NCI-H2081 (cell line): Measurements from ENCODE around the gene AP5S1.
"Not testable (repeated sequence)": the region's sequence is repeated elsewhere in the genome, so short reads cannot be mapped to it uniquely, and the experiment has no call there.

ENCODE experiments used
- DNase-seq, 2 experiments: peaks; one replicate each; lab custom pipeline; 2025; lab: John Stamatoyannopoulos, UW

The AP5S1 gene

GRCh38 chr20:3843990-3844619 is 23.8 kb downstream of the AP5S1 start:
- DNase-seq, result not testable (repeated sequence)

- no peak for DNase-seq
Observed at GRCh38 chr20:3846378-3846739, 26.0 kb downstream of the AP5S1 start.

DNA sequence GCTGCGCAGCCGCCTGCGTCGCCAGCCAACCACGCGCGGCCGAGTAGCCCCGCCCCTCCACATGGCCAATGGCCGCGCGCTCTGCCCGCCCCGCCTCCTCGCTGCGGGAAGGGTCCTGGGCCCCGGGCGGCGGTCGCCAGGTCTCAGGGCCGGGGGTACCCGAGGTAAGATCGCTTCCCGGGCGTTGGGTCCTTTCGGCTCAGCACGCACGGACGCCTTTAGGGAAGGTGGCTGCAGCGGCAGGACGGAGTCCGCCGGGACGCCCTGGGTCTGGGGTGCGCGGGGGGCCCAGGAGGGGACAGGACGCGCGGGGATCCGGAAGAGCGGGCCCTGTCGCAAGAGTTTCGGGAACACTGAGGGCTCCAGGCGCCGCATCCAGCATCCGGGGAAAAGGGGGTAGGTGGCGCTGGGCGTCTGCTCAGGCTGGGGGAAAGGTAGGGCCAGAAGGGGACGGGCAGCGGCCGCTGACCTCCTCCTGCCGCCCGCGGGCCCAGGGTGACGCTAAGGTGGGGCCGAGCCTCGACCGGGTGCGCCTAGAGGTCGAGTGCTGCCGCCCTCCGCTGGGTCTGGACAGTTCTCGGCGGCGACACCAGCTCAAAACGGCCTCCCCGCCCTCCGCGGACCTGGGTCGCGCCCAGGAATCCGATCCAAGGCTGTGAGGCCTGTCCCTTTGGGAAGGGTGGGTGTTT is 26.5 kb downstream of the AP5S1 start, which contains the start of gene MAVS:
MAVS (plus strand) TSS at position 95 of the 689 bp plus-strand sequence. CDS start 7,791 bp downstream, outside the sequence.
- DNase-seq, result peak; percentile 83 to 84

DNA sequence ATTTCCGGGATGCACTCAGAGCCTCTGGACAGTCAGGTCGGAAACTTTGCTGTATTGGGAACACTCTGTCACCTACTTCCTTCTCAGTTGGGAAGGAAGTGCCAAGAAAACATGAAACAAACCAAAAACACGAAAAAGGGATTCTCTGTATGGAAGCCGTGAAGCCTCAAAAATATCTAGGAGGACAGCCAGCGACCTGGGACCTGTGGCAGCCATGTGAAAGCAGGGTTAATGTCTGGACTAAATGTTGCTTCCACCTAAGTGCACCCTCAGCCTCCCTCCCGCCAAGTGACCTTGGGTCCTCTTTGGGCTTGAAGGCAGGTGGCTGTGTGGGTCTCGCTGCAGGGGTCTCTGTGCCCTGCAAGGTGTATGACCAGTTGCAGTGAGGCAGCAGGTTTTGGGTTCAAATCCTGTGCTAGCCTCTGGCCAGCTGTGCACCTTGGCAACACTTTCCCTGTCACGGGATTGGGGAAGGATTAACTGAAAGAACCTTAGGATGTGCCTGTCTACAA is 27.1 kb downstream of the AP5S1 start:
- no peak for DNase-seq

DNA sequence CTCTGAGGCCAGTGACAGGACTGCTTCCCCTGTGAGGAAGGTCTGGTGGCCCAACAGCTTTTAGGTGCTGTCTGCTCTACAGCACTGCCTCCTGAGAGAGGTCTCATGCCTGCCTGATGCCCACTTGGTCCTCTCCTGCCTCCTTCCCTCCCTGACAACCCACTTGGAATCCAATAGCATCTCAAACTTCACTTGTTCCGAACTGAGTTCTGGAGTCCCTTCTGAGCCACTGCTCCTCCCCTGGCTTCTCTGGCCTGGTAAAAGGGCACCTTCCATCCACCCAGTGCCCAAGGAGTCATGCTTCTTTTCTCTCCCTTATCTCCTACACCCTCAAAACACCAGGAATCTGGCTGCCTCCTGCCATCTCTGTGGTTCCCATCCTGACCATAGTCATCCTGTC is 28.2 kb downstream of the AP5S1 start:
- DNase-seq, result no peak

DNA sequence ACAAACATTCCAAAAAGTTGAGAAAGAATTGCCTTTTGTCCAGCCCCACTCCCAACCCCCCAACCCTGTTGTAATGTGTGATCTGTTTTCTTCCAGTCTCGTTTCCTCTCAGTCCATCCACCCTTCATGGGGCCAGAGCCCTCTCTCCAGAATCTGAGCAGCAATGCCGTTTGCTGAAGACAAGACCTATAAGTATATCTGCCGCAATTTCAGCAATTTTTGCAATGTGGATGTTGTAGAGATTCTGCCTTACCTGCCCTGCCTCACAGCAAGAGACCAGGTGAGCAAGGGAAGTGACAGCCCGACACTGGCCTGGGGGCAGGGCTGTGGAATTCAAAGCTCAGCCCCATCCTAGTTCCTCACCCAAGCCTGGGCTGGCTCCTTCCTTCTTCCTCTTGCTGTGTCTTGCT is 34.1 kb downstream of the AP5S1 start:
- DNase-seq, result no peak

DNA sequence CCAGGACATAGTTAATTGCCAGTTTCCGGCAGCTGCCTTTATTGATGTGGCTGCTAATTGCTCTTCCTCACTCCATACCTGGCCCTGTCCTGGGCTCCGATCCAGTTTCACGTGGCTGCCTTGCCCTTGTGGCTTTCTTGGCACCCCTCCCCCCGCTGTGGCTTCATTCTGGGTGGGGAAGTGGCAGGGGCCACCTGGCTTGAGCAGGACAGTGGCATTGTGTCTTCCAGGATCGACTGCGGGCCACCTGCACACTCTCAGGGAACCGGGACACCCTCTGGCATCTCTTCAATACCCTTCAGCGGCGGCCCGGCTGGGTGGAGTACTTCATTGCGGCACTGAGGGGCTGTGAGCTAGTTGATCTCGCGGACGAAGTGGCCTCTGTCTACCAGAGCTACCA is 37.1 kb downstream of the AP5S1 start:
- peak; percentile 74 to 90 for DNase-seq

DNA sequence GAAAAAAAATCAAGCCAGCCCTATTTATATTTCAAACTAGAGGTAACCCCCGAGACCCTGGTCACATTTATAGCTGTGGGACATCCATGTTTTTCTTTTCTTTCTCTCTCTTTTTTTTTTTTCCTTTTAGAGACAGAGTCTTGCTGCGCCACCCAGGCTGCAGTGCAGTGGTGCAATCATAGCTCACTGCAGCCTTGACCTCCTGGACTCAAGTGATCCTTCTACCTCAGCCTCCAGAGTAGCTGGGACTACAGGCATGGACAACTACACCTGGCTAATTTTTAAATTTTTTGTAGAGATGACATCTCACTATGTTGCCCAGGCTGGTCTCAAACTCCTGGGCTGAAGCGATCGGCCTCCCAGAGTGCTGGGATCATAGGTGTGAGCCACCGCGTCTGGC is 38.3 kb downstream of the AP5S1 start:
- DNase-seq, result no peak

- no peak for DNase-seq
Observed at GRCh38 chr20:3861191-3861590, 40.8 kb downstream of the AP5S1 start.

DNA sequence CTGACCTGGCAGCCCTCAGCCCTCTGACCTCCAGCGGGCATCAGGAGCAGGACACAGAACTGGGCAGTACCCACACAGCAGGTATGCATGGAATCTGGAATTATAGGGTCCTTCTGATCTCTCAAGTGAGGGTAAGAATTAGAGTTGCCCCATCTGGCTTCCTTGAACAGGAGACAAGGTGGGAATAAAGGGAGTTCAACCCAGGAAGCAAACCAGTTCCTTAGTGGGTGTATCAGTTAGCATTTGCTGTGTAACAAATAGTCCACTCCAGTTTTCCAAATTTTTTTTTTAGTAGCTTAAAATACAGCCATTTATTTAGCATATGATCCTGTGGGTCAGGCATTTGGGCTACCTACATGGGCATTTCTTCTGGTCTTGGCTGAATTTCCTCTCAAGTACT is 42.0 kb downstream of the AP5S1 start:
- no peak for DNase-seq

DNA sequence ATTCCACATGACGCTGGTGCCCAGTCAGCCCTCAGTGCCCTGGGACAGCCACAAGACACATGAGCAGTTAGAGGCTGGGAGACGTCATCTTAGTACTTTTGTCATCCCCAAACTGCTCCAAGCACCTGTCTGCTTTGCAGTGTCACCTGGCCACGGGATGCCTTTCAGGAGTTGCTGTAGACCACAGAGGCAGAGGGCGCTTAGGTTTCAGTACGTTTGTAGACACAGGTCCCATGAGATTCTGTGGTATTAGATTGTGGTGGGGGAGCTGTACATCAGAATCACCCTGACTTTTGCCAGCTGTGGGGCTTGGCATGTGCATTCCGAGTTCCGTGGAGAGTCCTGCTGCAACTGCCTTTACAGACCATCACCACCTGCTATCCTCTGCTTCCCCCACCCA is 43.0 kb downstream of the AP5S1 start:
- DNase-seq, result no peak

DNA sequence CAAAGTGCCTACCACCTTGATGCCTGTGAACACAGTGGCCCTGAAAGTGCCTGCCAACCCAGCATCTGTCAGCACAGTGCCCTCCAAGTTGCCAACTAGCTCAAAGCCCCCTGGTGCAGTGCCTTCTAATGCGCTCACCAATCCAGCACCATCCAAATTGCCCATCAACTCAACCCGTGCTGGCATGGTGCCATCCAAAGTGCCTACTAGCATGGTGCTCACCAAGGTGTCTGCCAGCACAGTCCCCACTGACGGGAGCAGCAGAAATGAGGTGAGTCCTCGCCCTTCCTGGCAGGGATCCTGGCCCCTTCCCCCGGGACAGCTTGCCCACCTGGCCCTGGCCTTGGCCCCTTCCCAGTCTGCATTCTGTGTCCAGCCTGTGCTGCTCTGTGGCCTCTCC is 44.2 kb downstream of the AP5S1 start:
- DNase-seq, result no peak

- no peak for DNase-seq
Observed at GRCh38 chr20:3865152-3865886, 45.0 kb downstream of the AP5S1 start.

- no peak for DNase-seq
Observed at GRCh38 chr20:3865887-3866407, 45.6 kb downstream of the AP5S1 start.

- DNase-seq, result no peak
Observed at GRCh38 chr20:3866464-3866863, 46.1 kb downstream of the AP5S1 start.

GRCh38 chr20:3867802-3868201 is 47.5 kb downstream of the AP5S1 start:
- no peak for DNase-seq

GRCh38 chr20:3869839-3870634 is 49.7 kb downstream of the AP5S1 start:
- DNase-seq, result no peak

DNA sequence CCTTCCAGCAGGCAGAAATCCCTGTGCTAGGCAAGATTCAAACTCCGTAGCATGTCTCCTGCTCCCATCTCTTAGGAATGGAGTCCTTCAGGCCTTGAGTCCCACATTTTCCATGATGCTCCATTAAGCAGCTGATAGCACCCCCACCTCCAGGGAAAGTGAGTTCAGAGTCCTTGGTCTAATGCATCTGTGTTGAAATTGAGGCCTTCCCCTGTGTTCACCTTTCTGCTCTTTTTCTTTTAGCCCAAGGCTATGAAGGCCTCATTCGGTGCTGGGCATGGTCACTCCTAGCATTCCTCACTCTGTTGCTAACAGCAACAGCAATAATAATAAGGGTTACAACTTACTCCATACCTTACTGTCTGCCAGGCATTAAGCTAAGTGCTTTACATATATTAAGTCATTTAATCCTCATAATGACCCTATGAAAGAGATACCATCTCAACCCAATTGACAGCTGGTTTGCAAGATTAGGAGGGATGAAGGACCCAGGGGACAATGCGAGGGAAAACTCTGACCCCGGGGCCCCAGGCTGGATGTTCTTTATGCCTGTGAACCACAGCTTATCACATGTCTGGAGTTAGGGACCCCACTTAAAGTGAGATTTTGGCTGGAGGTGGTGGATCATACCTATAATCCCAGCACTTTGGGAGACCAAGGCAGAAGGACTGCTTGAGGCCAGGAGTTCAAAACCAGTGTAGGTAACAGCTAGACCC is 51.4 kb downstream of the AP5S1 start:
- no peak for DNase-seq

DNA sequence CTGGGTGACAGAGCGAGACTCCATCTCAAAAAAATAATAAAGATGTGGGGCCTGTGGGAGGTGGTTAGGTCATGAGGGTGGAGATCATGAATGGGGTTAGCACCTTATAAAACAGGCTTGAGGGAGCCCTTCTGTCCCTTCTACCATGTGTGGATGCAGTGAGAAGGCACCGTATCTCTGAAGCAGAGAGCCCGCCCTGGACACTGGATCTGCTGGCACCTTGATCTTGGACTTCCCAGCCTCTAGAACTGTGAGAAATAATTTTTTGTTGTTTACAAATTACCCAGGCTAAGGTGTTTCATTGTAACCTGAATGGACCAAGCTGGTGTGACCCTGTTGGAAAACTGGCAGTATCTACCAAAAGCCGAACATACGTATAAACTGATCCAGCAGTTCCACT is 53.2 kb downstream of the AP5S1 start:
- no peak for DNase-seq

DNA sequence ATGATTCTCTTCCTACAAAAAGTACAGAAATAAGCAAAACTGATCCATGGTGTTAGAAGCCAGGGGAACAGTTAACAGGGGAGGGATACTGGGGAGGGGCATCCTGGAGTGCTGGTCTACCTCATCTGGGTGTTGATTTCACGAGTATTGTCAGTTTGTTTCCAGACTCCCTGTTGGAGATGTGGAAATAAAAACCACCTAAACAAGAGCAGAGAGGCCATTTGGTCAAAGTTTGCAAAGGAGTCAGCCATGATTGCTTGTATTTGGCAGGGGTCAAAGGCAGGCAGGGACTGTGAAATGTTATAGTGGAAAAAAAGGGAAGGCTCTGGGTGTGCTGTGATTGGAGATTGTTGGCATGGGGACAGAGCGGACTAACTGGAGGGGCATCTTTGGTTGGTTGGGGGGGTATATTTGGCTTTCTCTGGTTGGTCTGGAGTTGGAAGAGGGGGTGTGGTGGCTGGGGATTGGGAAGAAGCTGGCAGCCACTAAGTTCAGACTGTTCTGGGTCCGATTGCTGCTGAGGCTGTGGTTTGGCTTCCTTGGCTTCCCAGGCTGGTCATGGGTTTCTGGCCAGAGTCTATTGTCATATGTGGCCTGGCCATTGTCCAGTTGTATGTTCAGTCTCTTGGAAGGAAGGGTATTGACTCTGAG is 54.0 kb downstream of the AP5S1 start:
- no peak for DNase-seq
